Measurements from ENCODE around the gene BANK1.

The BANK1 gene

DNA sequence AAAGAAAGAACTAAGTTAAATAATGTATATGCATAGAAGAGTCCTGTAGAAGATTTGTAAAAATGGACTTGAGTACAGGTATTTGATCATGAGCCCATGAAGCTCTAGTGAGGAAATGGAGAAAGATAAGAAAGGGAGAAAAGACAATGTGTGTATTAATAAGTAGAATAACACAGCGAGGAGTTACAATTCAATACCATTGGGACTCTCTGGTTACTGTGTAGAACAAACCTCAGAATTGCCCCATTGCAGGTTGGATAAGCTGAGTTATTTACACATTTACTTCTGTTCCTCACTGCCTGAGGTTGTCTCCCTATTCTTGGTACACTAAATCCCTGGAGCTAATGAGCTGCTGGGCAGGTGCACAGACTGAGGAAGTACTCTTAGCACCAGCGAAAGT, 33.3 kb downstream of the BANK1 start:
- DNase-seq (ENCODE audit: low read depth) = no peak

DNA sequence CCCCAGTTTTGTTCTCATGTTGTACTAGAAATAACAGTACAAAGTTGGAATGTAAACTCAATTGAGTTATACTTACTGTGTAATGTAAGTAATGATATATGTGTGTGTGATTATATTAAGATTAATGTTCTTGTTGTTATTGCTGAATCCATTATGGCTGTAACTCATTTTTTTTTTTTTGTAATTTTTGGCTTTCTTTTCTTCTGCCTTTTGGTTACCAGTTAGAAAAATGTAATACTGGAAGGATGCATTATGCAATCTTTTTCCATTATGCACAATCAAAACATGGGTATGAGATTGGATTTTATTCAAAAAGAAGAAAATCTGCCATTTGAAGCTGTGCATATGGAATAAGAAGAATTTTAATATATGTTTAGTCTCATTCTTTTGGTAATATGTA, 34.0 kb downstream of the BANK1 start:
- DNase-seq (ENCODE audit: low read depth) = no peak

DNA sequence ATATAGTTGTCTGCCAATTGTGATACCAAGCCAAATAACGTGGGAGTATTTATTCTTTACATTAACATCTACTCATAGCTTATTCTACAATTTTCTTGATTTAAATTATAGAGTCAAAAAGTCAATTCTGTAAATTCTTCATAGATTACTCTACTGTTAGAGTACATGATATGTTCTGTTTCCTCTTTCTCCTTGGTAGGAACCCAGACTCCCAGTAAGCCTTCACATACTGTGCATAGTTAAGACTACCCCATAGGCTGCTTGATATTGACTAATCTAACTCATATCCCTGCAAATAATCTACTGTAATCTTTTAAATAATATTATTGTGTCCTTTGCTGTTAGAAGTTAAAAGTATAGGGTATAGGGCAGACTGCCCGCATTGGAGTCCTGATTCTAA, 35.4 kb downstream of the BANK1 start:
- no peak for DNase-seq (ENCODE audit: low read depth)

DNA sequence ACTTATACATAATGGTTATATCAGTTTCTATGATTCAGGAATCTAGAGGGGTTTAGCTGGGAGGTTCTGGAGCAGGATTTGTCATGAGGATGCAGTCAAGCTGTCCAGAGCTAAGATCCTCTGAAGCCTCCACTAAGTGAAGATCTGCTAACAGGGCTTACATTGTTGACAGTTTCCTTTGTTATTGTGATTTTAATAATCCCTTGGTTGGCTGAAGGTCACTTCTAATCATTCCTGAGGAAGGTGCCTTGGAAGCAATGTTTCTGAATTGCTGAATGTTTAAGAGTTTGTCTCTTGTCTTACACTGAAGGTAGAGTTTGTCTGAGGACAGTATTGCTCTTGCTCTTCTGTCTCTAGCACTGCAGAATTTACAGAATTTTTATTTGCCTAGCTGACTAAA, 41.3 kb downstream of the BANK1 start:
- no peak for DNase-seq (ENCODE audit: low read depth)

DNA sequence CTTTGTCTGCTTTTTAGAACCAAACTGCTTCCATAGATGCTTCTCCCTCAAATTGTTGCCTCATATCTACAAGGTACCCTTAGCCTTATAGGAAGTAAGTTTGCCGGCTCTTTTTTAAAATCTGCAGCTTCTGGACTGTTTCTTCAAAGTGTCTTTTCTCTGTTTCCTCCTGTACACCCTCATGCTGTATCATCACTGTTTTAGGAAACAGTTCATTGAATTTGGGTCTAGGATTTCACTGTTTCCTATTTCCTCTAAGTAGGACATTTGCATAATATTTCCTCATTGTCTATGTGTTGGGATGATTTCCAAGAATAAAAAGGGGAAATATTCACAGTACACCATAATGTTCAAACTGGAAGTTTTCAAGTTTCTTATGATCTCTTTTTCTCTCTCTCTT, 43.0 kb downstream of the BANK1 start:
- no peak for DNase-seq (ENCODE audit: low read depth)

DNA sequence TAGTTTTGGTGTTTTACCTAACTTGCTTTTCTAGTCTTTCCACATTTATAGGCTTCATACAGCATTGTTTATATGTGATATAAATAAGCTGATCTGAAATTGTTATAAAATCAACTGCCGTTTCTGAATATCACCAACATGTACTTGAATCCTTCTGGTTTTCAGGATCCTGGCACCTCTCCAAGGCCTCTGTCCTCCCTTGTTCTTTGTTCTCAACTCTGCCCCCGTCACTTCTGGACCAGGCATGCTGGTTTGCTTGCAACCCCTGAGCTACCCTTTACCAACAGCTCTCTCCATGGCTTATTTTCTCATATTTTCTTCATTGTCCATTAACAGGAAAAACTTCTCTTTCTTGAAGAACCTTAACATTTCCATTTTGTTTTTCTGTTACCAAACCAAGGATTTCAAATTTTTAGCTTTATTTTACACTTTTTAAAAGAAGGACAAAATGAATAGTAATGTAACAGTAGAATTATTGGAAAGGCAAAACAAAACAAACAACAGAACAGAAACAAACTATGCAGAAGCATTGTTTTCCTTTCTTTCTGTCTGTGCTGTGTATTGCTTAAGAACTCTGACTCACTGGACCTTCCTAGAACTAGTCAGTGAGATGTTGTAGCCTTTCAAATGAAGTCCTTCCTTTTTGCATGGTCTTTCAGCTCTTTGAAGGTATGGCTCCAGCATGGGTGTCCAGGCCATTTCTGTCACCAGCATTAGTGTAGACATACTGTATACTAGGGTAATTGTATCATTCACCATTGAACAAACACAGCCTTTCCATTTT, 44.8 kb downstream of the BANK1 start:
- no peak for DNase-seq (ENCODE audit: low read depth)

DNA sequence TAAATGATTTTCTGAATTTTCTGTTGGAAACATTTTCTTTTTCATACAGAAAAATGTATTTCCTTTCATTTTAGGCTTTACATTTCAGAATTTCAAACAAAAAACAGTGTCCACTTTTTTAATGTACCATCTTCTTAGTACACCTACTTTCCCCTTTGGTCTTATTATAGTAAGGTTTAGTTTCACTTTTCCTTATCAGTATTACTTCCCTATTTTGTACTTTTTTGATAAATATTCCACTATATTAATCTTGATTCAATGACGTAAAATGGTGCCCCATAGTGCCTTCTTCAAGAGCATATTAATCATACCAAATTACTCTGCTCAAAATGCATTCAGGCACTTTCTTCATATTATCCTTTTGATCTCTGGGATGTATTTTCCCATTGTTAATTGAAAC, 52.5 kb downstream of the BANK1 start:
- DNase-seq (ENCODE audit: low read depth) = no peak

DNA sequence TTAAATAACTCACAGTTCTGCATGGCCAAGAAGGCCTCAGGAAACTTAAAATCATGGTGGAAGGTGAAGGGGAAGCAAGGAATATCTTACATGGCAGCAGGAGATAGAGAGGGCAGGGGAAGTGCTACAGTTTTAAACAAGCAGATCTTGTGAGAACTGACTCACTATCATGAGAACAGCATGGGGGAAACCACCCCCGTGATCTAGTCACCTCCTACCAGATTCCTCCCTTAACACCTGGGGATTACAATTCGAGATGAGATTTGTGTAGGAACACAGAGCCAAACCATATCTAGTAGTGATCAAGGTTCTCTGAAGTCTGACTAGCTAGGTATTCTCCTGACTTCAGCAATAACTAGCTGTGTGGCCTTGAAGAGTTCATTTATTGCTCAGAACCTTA, 56.0 kb downstream of the BANK1 start:
- DNase-seq (ENCODE audit: low read depth) = no peak

DNA sequence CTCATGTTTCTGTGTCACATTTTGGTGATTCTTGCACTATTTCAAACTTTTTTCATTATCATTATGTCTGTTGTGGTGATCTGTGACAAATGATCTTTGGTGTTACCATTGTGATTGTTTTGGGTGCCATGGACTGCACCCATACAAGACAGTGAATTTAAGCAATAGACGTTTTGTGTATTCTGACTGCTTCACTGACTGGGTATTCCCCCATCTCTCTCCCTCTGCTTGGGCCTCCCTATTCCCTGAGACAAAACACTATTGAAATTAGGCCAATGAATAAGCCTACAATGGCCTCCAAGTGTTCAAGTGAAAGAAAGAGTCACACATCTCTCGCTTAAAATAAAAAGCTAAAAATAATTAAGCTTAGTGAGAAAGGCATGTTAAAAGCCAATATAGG, 60.2 kb downstream of the BANK1 start:
- no peak for DNase-seq (ENCODE audit: low read depth)

DNA sequence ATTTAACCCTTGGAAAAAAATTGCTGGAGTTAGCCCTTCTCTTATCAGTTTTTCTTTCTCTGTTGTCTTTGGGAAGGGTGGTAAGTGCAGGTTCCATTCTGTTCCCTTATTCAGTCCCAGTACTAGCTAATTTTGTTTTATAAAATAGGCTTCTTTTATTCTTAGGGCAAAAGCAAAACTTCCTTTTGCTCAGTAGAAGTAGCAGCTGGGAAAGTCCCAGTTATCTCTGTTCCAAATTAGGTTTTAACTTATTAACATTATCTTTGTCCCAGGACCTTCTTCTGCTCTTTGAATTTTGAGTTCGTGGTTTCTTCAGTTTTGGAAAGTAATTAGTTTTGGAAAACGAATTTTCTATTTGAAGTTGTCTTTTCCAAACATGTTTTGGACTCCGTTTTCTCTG, 61.1 kb downstream of the BANK1 start:
- no peak for DNase-seq (ENCODE audit: low read depth)

DNA sequence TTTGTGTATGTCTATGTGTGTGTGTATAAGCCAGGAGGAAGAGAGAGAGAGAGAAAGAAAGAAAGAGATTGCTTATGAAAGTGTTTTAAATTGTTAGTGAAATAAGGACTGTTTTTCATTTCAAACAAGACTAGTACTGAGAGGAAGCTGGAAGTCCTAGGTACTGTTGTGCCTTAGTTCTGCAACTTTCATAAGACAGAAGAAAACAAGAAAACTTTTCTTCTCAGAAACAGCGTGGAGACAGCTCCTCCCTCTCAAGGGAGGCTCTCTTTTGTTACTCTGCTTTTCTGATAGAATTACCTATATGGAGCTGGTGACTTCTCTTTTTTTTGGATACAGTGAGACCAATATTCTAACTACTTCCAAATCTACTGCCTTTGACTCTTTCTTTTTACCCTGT, 62.5 kb downstream of the BANK1 start:
- no peak for DNase-seq (ENCODE audit: low read depth)

DNA sequence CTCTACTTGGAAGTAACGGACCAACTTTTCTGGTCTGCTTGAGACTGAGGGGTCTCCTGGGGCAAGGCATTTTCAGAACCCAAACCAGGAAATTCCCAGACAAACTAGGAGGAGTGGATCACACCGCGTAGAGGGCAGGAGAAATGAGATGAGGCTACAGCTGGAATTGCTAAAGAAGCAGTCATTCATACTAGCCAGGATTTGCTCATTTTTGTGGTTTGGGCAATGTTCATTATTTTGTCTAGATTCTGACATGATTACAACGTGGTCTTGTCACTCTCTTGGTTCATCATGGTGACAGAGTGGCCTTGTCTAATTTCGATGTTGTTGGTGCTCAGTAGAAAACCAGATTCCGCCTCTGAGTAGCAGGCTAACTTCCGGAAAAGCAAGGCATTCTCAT, 63.2 kb downstream of the BANK1 start:
- no peak for DNase-seq (ENCODE audit: low read depth)

DNA sequence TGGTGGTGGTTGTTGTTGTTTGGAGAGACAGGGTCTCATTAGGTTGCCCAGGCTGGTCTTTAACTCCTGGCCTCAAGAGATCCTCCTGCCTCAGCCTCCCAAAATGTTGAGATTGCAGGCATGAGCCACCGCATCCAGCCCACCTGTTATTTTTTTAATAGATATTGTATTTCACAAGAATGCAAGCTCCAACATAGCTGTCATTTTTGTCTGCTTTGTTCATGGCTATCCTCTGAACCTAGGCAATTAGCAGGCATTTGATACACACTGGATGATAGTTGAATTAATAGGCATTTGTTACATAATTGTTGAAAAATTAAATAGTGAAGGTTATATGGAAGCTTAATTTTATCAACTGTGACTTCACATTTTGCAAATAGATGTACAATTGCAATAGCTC, 64.7 kb downstream of the BANK1 start:
- DNase-seq (ENCODE audit: low read depth) = no peak

DNA sequence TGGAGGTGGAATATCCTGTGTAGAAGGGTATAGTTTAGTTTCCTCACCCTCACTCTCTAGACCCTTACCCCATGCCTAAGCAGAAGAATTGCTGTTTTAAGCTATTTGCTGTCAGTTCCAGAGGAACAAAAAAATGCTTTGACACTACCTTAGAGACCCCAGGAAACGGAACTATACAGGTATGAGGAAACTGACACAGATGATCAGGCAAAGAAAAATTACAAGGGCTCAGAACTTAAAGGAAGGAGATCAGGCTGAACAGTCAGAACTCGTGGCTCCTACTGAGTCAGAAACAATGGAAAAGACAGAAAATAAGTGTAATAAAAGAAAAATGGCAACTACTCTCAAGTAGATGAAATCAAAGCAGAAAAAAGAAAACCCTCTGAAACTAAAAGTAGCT, 65.6 kb downstream of the BANK1 start:
- no peak for DNase-seq (ENCODE audit: low read depth)

DNA sequence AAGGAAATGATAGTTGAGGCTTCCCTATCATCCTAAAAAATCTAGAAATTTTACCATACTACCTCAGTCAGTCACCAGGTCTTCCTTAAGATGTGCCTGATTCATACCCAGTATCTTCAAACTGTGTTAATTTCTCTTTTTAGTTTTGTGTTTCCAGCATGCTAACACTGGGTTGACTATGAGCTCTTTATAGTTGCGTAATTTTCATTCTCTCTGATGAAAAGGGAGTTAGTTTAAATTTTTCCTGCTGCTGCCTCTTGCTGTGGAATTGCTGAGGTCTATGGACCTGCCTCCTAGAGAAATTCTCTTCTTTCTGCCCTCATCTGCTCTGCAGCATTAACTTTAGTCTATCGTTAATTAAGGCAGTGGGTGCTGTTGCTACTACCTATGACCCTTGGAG, 66.6 kb downstream of the BANK1 start:
- DNase-seq (ENCODE audit: low read depth) = no peak

DNA sequence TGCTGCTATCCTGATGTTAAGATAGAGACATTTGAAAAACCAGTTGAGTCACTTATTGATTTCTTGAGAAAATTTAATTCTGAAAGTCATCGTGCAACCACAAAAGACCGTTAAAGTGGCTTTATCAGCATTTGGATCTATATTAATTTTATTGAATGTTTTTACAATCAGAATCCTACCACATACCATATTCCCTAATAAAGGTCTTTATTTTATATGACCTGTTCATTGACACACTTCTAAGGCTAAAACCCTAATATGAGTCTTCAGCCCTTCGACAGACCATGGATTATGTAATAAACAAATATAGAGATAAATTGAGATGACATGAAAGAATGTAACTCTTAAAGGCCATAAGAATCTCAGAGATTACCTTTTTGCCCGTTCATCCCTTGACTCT, 68.1 kb downstream of the BANK1 start:
- no peak for DNase-seq (ENCODE audit: low read depth)

DNA sequence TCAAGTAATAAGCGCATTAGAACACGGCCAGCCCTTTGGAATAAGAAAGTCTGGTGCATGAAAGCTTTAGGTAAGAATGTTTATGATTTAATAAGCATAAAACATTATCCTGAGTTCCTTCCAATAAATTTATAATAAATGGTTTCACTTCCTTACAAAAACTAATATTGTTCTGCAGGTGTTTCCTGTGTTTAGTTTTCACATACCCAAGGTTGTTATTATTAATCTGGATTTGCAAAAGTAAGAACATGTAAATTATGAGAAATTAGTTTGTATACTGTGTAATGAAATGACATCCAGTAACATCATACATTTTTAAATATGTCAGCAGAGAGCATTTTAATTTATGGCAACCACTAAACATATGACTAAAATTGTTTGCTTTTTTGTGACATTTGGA, 72.1 kb downstream of the BANK1 start:
- no peak for DNase-seq (ENCODE audit: low read depth)

DNA sequence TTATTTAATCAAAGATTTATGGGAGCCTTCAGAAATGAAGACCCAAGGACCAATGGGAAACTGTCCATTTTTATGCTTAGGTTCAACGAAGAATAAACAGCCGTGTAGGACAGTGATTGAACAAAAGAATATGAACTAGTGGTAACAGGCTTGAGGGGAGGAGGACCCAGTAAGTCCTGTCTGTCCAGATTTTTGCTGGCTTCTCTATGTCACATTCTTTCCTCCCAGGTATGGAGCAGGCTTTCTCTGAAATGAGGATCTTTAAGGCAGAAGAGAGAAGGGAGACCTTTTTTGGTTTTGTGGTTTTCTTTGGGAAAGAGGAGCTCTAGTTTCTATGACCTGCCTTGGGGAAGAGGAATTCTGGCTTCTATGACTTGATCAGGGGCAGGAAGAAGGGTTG, 74.1 kb downstream of the BANK1 start:
- no peak for DNase-seq (ENCODE audit: low read depth)

DNA sequence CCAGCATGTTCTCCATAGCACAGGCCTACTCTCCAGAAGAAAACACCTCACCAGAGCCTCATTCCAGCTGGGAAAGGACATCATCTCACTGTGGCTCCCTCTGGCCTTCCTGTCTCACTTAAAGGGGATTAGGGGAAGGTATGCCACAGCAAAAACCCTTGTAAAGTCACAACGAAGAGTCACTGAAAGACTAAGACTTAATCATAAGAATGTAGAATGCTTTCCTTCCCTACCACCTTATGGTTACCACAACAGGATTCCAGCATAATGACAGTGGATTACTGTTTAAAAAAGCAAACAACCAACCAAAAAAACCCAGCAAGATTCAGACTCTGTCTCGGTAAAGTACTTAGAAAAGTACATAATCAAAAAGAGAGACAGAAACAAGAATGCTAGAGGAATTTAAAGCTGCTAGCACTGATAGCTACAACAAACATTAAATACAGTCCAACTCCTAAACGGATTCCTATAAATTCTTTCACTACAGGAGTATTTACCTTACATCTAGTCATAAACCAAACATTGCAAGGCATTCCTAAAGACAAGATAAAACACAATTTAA, 75.1 kb downstream of the BANK1 start:
- DNase-seq (ENCODE audit: low read depth) = no peak

DNA sequence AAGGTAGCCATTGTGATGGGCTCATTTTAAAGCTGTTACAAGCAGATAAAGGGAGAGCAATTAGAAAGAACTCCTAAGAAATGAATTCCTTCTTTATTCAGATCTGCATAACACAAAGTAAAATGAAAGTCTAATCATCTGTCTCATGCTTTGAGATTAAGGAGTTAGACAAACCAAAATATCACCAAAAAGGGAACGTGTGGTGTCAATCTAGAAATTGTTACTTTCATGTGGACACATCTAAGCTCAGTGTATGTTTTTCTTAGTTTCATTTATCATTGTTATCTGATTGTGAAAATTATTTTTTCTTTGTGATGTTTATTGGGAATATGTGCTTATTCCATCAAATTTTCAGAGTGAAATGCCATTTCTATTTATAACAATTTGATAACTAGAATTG, 80.3 kb downstream of the BANK1 start:
- no peak for DNase-seq (ENCODE audit: low read depth)

DNA sequence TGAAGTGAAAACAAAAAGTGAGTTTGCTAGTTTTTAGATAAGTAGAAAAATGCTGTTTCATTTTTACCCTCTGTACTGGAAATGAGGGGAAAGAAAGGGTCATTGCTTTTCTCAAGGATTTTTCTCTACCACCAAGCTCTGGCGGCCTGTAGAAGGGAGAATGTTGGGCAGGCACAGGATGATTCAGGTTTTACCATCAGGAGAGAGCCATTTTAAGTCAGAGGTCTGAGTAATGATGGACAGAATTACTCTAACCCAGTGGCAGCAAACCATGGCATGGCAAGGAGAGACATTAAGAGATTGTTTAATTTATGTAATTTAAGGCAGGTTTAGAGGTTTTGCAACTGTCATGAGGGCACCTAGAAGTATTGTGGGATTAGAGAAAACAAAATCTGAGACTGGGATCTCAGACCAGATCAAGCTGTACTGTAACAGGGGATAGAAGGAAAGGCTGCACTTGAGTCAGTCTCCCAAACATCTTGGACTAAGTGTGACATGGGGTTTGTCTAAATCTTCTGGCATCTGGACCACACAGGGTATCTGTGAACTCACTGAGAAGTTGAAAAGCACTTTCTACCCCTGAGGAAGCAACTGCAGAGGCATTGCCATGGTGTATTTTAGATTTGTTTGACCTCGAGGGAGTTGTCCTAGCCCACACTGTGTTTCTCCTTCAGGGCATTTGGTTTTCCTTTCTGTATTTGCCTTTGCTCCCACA, 81.6 kb downstream of the BANK1 start:
- no peak for DNase-seq (ENCODE audit: low read depth)

DNA sequence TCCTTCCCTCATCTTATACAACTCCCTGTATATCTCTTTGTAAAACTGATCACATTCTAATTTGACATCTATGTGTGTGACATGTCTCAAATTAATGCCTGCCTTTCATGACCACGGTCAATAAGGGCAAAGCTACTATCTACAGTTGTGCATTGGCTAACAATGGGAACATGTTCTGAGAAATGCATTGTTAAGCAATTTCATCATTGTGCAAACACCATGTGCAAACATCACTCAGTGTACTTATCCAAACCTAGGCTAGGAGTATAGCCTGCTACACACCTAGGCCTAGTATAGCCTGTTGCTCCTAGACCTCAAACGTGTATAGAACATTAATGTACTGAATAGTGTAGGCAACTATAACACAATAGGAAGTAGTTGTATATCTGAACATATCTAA, 95.0 kb downstream of the BANK1 start:
- no peak for DNase-seq (ENCODE audit: low read depth)

DNA sequence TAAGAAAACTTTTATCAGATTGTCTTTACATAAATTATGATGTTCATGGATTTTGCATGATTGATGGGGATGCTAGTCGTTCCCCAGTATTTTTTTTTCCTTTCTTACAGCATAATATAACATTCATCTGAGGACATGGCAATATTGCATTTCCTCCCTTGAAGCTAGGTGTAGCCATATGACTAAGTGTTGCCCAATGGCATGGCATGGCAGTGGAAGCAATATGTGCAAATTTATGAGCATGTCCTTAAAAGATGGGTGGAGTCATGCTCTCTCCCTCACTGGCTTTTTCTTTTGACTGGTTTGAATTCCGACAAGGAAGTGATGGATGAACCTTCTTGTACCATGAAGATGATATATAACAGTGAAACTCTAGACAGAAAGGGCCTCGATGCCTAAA, 96.3 kb downstream of the BANK1 start:
- DNase-seq (ENCODE audit: low read depth) = no peak

DNA sequence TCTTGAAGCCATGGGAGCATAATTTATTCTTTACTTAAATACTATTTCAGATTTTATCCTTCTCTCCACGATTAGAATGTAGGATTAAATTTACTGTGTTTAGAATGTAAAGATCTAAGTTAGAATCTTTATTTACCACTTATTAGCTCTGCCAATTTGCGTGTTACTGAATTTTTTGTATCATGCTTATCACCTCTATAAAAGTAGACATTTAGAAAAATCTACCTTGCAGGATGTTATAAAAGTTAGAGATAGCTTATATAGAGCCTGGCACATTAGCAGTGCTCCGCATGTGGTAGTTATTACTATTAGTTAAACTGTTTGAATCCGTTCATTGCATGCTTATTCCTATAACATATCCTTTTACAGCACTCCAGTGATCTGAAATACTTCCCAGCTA, 97.9 kb downstream of the BANK1 start:
- no peak for DNase-seq (ENCODE audit: low read depth)

All from CMK (cell line).